ENCODE results near the gene ADCK2.
"Not testable (repeated sequence)": the region's sequence is repeated elsewhere in the genome, so short reads cannot be mapped to it uniquely, and the experiment has no call there.

ADCK2 gene, protein sequence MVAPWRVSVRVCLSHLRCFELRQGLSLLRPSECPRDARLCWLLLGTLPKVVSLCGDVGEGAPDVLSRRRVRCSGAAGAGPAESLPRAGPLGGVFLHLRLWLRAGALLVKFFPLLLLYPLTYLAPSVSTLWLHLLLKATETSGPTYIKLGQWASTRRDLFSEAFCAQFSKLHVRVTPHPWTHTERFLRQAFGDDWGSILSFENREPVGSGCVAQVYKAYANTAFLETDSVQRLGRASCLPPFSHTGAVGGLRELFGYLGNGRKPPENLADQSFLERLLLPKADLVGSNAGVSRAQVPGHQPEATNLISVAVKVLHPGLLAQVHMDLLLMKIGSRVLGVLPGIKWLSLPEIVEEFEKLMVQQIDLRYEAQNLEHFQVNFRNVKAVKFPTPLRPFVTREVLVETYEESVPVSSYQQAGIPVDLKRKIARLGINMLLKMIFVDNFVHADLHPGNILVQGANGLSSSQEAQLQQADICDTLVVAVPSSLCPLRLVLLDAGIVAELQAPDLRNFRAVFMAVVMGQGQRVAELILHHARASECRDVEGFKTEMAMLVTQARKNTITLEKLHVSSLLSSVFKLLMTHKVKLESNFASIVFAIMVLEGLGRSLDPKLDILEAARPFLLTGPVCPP

DNA sequence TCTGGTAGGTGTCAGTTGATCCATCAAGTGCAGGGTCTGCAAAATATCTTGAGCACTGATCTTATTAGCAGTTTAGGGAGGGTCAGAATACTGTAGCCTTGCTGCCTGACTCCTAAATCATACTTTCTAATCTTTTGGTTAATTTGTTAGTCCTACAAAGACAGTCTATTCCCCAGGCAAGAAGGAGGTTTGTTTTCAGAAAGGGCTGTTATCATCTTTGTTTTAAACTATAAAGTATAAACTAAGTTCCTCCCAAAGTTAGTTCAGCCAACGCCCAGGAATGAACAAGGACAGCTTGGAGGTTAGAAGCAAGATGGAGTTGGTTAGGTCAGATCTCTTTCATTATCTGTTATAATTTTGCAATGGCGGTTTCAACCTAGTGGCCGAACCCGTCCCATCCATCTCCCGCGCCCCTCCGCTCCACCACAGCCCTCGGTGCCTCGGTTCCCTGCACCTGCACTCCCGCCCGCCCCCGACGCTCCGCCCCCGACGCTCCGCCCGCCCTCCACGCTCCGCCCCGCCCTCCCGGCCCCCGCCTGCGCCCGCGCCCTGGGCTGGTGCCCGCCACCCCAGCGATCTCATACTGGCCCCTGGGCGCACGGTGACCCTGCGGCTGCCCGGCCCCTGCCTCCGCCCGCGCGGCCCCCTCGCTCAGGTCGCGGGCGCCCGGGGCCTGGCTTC, at the start of gene ADCK2:
Gene ADCK2, plus strand, starts transcription at position 564 of the 681 bp plus-strand sequence. CDS start 386 bp downstream, outside the sequence.
- peak; percentile 33 for DNase-seq

DNA sequence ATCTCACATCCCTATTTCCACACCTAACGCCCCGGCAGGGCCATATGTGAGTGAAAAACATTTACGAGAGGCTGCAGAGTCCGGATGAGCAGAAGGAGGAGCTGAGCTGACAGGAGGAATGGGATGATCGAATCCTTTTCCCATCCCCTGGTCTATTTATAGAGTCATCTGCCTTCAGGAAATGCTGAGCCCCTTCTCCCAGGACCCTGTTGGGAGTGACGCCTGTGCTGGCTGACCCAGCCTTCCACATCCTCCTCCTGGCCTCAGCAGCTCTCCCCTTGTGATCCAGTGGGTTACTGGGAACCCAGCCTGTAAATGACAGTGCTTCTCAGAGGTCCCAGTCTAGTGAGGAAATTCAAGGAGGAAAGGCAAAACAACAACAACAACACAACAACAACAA, 48.8 kb upstream of the ADCK2 start:
- no peak for DNase-seq

DNA sequence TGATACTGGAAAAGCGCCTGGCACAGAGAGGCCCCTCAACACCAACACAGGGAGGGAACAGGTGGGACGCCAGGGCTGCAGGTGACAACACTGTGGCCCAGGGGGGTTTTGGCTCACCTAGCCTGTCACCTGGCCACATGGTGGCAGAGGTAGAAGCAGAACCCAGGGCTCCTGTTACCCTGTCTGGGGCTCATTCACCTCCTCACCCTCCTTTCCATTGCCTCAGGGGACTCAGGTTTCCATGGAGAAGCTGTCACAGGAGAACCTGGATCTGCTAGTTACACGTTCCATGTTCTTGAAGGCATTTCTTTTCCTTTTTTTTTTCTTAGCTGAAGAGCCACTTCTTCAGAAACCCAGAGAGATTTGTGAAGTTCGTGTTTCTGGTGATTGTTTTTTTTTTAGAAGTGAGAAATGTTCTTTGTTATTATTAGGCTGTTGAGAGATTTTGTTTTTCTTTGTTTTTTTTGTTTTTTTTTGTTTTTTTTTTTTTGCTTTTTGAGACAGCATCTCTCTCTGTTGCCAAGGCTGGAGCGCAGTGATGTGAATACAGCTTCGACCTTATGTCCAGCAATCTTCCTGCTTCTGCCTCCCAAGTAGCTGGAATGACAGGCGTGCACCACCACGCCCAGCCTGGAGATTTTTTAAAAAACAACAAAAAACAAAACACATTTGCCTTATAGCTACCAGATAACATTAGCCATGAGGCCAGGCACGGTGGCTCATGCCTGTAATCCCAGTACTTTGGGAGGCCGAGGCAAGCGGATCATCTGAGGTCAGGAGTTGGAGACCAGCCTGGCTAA, 48.2 kb upstream of the ADCK2 start:
- no peak for DNase-seq

DNA sequence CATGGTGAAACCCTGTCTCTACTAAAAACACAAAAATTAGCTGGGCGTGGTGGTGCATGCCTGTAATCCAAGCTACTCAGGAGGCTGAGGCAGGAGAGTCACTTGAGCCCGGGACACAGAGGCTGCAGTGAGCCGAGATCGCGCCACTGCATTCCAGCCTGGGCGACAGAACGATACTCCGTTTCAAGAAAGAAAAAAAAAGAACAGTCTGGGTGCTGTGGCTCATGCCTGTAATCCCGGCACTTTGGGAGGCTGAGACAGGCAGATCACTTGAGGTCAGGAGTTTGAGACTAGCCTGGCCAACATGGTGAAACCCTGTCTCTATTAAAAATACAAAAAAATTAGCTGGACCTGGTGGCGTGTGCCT, 47.6 kb upstream of the ADCK2 start:
- not testable (repeated sequence) for DNase-seq

DNA sequence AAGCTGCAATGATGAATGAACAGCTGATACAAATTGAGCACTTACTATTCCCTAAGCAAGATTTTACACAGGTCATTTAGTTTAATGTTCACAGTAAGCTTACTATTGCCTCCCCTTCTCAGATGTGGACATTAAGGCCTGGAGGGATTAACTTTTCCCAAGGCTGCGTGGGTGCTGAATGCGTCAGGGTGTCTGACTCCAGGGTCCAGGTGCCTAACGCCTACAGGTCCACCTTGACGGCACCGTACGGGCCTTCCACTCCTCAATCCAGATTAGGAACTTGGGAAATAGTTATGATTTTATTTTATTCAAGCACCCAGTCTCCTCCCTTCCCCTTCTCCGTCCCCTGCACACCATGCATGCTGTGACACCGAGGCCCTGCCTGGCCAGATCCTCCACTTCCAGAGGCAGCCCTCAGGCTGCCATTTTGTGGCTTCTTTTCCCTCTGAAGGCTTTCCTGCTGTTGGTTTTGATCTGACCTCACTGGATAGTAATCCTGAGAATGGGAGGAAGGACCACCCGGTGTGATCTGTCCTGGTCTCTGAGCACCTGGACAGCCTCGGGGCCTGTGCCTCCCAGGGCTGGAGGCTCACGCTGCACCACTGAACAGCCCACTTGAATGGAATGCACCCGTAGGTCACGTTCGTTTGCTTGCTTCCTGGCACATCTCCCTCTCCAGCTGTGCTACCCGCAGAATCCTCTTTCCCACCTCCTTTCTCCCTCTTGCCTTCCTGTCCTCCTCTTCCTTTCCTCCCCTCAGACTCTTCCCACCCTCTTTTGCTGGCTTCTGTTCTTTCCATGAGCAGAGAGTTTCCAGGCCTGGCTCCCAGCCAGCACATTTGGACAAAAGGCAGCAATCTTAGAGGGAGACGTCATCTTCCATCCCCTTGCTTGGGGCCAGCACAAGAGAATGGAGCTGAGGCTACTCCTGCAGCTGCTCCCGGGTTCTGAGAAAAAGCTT, 46.6 kb upstream of the ADCK2 start:
- no peak for DNase-seq

DNA sequence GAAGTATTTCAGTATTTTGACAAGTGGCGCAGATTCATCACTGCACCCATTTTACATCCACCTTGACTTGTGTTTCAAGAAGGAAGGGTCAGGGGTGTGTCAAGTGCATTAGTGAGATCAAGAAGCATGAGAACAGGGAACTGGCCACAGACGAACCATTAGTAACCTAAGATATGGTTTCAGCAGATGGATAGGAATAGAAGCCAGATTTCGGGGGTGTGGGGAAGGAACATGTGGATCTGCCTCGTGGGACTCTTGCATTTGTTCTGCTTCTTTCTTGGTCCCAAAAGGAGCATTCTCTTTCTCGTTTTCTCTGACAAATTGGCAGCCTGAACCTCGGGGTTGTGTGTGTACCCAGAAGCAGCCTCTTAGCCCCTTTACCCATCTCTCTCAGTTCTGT, 41.7 kb upstream of the ADCK2 start:
- DNase-seq: no peak

DNA sequence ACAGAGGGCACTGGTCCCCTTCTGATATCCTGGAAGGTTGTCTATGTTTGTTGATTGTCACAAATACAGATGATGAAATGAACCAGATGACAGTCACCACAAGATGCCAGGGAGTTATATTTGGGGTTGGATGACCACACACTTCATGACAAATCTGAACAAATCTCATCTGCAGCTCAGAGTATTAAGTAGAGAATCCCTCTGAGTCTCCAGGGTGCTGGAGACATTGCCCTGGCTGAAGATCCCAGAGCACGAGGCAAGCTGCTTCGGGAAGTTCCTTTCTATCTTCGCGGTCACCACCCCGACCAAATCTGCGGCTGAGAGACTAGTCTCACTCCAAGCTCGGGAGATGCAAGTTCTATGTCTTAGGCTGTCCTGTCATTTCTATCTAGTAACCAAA, 41.1 kb upstream of the ADCK2 start:
- no peak for DNase-seq

DNA sequence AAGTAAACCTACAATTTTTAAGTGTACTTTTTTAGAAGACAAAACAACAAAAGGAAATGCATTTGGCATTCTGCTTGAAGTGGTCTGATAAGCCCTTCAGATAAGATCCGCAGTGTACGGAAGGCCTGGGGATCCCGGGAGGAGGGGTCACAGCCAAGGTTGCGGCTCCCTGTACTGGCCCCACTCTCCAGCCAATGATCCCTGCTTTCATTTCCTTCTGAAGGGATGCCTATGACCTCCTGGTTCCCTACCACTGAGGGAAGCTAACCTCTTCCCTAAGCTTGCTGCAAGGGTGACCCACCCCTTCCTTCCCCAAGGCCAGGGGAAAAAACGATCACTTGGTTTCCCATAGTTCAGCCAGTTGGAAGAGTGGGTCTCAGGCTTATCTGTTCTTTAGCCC, 37.4 kb upstream of the ADCK2 start:
- DNase-seq: no peak

DNA sequence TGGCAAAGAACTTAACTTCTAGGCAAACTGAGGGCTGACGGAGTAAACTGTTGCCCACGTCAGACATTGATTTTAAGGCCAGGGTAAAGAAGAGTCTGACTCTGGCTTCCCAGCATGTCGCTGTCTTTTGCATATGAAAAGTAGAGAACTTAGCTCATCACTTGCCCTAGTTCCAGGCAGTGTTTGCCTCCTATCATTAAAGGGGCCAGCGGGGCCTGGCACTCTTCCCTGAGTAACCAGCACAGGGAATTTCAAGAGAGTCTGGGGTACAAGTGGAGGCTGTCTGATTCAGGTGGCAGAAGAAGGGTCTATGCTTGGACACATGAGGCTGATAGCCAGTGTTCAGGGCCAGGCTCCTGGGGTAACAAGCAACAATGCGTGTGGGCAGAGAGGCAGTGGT, 36.9 kb upstream of the ADCK2 start:
- DNase-seq: no peak

DNA sequence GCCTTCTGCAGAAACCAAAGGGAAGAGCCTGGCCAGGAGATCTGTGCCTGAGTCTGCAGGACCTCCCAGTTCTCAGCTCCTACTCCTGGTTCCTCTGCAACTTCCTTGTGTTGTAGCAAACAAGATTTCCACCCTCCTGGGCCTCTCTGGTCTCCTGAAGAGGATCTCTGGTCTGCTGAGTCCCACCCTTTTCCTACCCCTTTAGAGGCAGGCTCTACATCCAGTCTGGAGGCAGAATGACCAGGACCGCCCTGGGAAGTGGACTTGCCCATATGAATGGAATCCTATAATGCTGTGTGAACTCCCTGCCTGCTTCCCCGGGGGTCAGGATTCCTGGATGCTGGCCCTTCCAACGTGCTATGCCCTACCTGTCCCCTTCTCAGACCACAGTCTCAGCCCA, 35.3 kb upstream of the ADCK2 start:
- DNase-seq: no peak

DNA sequence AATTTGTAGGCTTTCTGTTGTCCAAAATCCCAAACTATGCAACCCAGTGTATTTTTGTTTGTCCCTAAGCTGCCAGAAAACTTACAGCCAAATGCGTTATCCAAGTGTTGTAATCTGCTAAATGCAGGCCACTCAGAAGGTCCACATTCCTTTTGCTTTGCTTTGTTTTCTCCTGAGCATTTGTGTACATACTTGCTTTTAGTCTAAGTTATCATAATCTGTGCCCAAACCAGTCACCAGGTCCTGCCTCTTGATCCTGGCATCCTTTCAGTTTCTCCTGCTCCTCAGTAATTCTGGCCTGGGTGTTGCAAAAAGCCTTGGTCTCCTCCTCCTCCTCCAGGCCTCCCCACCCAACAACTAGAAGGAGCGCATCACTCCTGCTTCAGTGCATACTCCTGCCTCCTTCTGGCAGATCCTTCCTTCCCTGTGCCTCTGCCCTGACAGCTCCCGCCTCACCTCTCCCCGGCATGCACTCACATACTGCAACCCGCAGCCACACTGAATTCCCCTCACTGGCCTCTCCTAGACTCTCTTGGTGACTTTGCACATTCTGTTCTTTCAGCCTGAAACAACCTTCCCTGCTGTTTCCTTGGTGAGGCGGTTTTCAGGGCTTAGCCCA, 34.5 kb upstream of the ADCK2 start:
- no peak for DNase-seq

DNA sequence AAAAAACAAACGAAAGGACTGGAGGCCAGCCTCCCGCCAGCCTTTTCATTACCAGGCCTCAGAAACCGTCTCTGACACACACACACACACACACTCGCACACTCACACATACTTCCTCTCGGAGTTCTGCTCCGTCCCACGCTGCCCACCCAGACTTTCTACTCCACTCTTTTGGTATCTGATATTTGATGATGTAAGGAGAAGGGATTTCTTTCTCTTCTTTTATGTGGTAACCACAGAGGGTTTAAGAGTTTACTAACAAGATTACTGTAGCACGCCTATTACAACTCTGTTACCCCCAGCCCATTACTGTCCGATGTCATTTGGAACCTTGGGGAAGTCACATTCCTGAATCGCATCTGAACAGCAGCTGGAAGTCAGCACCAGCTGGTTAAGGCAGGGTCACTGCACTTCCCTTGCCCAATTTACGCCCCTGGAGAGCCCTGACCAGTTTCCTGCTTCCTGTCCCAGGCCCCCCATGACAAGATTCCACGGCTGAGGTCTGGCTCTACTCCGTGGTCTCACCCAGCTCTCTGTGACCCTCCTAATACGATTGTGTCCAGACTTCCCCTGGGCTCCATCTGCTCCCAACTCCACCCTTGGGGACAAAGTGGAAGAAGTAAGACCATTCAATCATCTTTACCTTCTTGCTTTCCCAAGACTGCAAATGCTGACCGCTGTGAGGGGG, 33.2 kb upstream of the ADCK2 start:
- DNase-seq: no peak

DNA sequence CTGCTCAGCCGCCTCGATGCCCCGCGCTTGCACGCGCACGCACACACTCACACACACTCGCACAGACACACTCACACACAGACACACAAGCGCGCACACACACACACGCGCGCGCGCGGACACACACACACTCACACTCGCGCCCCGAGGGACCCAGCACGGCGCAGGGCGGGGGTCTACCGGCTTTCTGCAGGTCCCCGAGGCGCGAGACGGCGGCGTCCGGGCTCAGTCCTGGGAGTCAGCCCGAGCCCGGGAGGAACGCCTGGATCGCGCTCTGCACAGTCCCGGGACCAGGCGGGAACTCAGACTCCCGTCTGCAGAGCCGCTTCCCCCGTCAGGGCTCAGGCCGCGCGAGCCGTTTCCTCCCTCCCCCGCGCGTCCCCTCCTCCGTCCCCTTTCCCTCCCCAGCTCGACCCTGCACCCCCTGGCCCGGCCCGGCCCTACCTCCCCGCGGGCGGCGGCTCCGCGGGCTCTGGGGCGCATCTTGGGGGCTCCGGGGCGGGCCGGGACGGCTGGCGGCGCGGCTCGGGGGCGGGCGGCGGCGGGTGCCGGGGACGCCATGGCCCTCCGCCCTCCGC, 32.6 kb upstream of the ADCK2 start:
- no peak for DNase-seq

DNA sequence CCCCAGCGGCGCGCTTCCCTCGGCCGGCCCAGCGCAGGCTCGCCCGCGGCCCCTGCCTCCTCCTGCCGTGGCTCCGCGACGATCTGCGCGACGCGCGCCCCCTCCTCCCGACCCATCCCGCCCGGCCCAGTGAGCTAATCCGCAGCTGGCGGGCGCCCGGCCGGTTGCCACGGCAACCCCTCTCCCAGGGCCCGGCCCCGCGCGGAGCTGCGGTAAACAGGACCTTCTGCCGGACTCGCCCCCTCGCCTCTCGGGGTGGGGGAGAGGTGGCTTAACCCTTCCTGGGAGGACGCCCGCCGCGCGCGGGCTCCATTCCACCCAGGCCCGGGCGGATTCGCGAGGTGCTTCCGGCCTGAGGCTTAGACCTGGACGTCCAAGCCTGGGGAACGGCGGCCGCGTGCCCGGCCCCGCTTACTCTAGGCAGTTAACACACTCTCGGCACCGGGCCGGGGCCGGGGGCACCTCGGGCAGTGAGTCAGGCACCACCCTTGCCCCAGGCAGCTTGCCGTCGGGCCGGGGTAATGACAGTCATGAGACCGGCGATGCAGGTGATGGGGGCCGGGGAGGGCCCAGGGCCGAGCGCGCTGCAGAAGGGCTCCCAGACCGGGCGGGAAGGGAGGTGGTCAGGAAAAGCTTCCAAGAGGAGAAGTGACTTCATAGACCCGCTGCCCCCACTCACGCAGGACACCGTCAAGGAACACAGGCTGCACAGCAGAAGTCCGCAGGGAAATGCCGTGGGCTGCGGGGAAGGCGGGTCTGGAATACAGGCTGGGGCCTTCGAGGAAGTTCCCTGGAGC, 31.8 kb upstream of the ADCK2 start, which contains the start of gene DENND2A:
Gene DENND2A, minus strand, starts transcription at position 87 of the 797 bp plus-strand sequence. CDS start 38,416 bp downstream, outside the sequence.
- DNase-seq: peak; percentile 30

DNA sequence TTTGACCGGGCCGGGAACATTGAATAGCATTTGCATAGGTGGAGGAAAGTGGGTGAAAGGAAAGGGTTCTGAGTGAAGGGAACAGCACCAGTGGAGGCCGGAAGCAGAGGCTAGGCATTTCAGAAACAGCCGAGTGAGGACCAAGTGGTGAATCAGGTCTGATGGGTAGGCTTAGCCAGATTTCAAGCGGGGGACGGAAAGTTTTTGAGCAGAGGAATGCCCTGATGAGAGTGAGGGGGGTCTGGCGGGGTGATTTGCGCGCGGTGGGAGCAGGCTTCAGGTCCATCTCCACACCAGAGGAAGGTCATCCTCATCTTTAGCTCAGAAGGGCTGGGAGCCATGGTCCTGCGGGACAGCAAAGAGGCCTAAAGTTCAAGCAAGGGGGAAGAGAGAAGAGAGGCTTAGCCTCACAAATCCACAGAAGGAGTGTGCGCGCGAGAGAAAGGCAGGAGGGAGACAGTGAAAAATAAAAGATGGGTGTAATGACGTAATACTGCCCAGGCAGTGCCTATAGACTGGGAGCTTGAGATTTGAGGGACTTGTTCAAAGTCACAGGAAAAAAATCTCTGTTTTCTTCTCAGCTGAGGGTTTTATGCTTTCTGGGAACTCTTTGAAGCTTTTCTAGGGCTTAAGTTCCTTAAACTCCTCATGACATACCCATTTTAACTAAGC, 31.1 kb upstream of the ADCK2 start:
- no peak for DNase-seq

DNA sequence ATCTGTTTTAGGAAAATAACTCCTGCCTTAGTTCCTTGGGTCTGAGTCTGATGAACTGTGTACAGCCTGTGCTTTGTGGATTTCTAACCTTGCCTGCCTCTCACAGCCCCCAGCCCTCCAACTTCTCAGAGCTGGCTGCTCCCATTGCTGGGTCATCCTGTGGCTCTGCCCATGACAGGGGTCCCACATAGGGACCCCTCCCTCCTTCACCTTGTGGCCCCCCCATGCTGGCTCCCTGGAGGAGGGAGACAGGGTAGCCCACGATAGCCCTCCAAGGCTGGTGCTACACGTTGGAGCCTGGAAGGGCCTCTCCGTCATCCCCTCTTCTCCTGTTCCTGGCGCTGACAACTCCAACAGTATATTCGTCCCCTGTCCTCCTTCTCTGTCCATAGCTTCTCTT, 29.3 kb upstream of the ADCK2 start:
- DNase-seq: no peak

DNA sequence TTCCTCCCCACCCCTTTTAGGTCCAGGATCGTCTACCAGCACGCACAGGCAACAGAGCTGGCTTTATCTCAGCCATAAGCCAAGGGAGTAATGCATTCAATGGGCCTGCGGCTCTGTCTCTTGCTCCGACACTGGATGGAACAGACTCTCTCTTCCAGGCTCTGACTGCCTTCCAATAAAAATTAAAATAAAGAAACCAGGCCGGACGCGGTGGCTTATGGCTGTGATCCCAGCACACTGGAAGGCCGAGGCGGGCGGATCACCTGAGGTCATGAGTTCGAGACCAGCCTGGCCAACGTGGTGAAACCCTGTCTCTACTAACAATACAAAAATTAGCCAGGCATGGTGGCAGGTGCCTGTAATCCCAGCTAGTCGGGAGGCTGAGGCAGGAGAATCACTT, 28.0 kb upstream of the ADCK2 start:
- not testable (repeated sequence) for DNase-seq

DNA sequence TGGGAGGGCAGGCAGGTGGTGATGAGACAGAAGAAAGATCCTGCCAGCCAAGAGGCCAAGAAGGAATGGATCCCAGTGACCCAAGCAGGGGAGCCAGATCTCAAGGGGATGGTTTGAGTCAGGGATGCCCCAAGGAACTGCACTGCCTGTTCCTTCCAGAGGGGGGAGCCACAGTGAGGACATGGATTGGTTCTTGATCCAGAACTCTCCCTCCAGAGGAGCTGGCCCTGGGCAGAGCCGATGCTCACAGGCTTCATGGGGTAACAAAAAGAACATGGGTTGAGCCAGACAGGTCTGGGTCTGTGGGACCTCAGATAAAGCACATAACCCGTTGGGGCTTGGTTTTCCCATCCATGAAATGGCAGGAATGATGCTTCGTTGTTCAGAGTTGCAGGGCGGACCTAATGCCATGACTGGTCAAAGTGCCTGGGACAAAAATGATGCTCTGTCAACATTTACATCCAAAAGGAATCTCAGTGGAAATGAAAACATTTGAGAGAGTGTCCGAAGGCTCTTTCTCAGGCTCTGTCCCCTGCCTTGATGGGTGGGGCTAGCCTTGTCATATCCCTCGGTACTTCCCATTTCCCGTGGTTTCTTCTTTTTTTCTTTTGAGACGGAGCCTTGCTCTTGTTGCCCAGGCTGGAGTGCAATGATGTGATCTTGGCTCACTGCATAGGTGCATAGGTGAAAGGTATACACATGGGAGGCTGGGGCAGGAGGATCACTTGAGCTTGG, 27.4 kb upstream of the ADCK2 start:
- no peak for DNase-seq
